ENCODE measurements around the gene DNAJB8. TPM values are rescaled to one million over a fixed set of nuclear protein-coding genes. Genes with fewer than 3 reads are reported as not detected.
A peak's percentile ranks its signal among the peaks of the same experiment; 100 is the strongest.

The DNAJB8 gene
- total RNA-seq, 2 experiments from 2014 or later = not detected

DNA sequence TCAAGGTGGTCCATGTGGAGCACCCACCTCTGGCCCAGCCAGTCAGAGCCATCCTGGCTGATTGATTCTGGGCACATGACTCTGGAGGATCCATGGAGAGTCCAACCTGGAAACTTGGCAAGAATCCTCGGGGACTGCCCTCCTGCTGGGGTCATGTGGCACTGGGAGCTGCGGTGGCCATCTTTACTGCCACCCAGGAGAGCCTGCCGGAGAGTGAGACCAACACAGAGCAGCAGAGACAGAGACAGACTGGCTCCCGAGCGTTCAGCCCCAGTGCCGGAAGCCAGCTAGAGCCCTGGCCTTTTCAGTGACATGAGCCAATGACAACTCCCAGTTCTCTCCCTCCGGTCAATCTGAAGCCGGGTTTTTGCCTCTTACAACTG lies 37.8 kb upstream of the DNAJB8 start:
- Histone ChIP-seq H3K9me3 (ENCODE audit: low read length) (no peaks in the 10 kb centered on the region), H3K4me3 (ENCODE audit: low read depth, low read length, poor library complexity, severe bottlenecking) (no peak overlapping the region), H3K27ac (ENCODE audit: low read depth, low read length, poor library complexity, severe bottlenecking) (no peak overlapping the region), H3K79me2 (ENCODE audit: insufficient read depth, low read depth, low read length) (no peaks in the 10 kb centered on the region), H2AFZ (ENCODE audit: low read length) (no peak overlapping the region), H3K4me2 (ENCODE audit: low read length) (no peak overlapping the region), H3K36me3 (ENCODE audit: insufficient read depth, low read length) (no peaks in the 10 kb centered on the region), H3K9me2 (ENCODE audit: insufficient read depth, low read length) (no peaks in the 10 kb centered on the region), H3K4me1 (ENCODE audit: insufficient read depth, low read length, poor library complexity, severe bottlenecking) (no peaks in the 10 kb centered on the region), H4K20me1 (ENCODE audit: insufficient read depth, low read length) (no peaks in the 10 kb centered on the region)
- CTCF ChIA-PET (ENCODE audit: unreplicated experiment) = no interaction called here
- POLR2A ChIA-PET = no interaction called here
- BruUV-seq (replicated peaks) = no TSS peak
- intact Hi-C loops (cut with micrococcal nuclease; ENCODE audit: unreplicated experiment) = no loop called here
- no peak for DNase-seq (ENCODE audit: low spot score)
- TF ChIP-seq, protein P1, sequence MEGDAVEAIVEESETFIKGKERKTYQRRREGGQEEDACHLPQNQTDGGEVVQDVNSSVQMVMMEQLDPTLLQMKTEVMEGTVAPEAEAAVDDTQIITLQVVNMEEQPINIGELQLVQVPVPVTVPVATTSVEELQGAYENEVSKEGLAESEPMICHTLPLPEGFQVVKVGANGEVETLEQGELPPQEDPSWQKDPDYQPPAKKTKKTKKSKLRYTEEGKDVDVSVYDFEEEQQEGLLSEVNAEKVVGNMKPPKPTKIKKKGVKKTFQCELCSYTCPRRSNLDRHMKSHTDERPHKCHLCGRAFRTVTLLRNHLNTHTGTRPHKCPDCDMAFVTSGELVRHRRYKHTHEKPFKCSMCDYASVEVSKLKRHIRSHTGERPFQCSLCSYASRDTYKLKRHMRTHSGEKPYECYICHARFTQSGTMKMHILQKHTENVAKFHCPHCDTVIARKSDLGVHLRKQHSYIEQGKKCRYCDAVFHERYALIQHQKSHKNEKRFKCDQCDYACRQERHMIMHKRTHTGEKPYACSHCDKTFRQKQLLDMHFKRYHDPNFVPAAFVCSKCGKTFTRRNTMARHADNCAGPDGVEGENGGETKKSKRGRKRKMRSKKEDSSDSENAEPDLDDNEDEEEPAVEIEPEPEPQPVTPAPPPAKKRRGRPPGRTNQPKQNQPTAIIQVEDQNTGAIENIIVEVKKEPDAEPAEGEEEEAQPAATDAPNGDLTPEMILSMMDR (conservative IDR thresholded peaks at IDR 0.05; ENCODE audit: low read length) = no peak

DNA sequence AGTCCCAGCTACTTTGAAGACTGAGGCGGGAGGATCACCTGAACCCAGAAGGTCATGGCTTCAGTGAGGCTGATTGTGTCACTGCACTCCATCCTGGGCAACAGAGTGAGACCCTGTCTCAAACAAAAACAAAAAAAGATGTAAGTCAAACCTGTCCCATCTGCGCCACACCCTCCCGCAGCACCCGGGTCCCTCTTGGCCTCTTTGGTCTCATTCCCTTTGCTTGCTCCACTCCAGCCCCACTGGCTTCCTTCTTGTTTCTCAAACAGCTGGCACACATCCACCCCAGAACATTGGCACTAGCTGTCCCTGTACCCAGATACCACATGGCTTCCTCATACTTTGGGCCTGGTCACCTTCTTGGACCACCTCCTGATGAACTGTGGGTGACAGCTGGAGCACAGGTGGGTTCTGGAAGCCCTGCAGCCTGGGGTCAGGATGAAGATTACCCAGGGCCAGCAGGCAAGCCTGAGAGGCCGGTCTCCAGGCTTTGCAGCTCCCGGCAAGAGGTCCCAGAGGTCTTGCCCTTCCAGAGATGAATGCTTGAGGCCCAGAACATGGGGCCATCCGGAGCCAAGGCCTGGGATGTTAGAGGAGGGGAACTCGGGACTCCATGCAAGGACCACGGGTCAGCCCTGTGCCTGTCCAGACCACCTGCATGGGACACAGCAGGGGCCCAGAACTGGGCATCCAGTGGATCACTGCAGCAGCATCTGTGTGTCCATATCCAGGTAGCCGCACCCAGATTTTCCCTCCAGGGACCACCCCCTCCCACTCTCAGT lies 37.3 kb upstream of the DNAJB8 start:
- no peaks in the 10 kb centered on the region for H3K9me3 ChIP-seq (ENCODE audit: low read length)
- H3K4me2 ChIP-seq (ENCODE audit: low read length) = no peak overlapping the region
- no peak for DNase-seq (ENCODE audit: low spot score)
- no peak overlapping the region for H3K4me3 ChIP-seq (ENCODE audit: low read depth, low read length, poor library complexity, severe bottlenecking)
- H3K27ac ChIP-seq (ENCODE audit: low read depth, low read length, poor library complexity, severe bottlenecking) = no peak overlapping the region
- H3K79me2 ChIP-seq (ENCODE audit: insufficient read depth, low read depth, low read length) = no peaks in the 10 kb centered on the region
- CTCF ChIA-PET (ENCODE audit: unreplicated experiment) = no interaction called here
- no TSS peak for BruUV-seq (replicated peaks)
- no peak overlapping the region for H2AFZ ChIP-seq (ENCODE audit: low read length)
- H4K20me1 ChIP-seq (ENCODE audit: insufficient read depth, low read length) = no peaks in the 10 kb centered on the region
- no peaks in the 10 kb centered on the region for H3K4me1 ChIP-seq (ENCODE audit: insufficient read depth, low read length, poor library complexity, severe bottlenecking)
- POLR2A ChIA-PET = no interaction called here
- intact Hi-C loops (cut with micrococcal nuclease; ENCODE audit: unreplicated experiment) = no loop called here
- H3K9me2 ChIP-seq (ENCODE audit: insufficient read depth, low read length) = no peaks in the 10 kb centered on the region
- H3K36me3 ChIP-seq (ENCODE audit: insufficient read depth, low read length) = no peaks in the 10 kb centered on the region
- no peak for TF ChIP-seq EZH2phosphoT487 (IDR thresholded peaks at IDR 0.05; ENCODE audit: borderline replicate concordance, low read depth, low read length)

DNA sequence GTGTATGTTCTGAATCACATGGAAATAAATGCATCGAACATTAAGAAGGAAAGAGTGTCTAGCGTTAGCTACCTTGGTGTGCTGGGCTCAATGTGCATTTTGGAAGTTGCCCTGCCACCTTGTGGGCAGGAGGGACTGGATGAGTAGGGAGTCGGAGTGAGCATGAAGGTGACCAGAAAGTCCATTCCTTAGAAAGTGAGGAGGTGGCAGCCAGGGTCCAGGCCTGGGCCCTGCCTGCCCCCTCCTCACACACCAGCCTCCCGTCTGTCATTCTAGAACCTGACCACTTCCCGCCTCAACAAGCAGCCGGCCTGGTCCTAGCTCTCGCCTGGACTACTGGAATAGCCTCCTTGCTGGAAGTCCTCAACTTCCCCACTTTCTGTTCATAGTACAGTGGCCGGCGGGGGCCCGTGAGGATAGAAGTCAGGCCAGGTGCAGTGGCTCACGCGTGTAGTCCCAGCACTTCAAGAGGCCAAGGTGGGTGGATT lies 36.5 kb upstream of the DNAJB8 start:
- BruUV-seq (replicated peaks) = no TSS peak
- H3K4me3 ChIP-seq (ENCODE audit: low read depth, low read length, poor library complexity, severe bottlenecking) = no peak overlapping the region
- no peaks in the 10 kb centered on the region for H3K4me1 ChIP-seq (ENCODE audit: insufficient read depth, low read length, poor library complexity, severe bottlenecking)
- H3K79me2 ChIP-seq (ENCODE audit: insufficient read depth, low read depth, low read length) = no peaks in the 10 kb centered on the region
- H4K20me1 ChIP-seq (ENCODE audit: insufficient read depth, low read length) = no peaks in the 10 kb centered on the region
- H3K27ac ChIP-seq (ENCODE audit: low read depth, low read length, poor library complexity, severe bottlenecking) = no peak overlapping the region
- intact Hi-C loops (cut with micrococcal nuclease; ENCODE audit: unreplicated experiment) = no loop called here
- no peaks in the 10 kb centered on the region for H3K9me2 ChIP-seq (ENCODE audit: insufficient read depth, low read length)
- CTCF ChIA-PET (ENCODE audit: unreplicated experiment) = no interaction called here
- TF ChIP-seq, protein P1 (conservative IDR thresholded peaks at IDR 0.05; ENCODE audit: low read length) = 0 out of 2 replicates have a peak, but pooled peaks have one; percentile 15
- no peak for TF ChIP-seq EZH2phosphoT487 (IDR thresholded peaks at IDR 0.05; ENCODE audit: borderline replicate concordance, low read depth, low read length)
- no peaks in the 10 kb centered on the region for H3K9me3 ChIP-seq (ENCODE audit: low read length)
- no peak overlapping the region for H3K4me2 ChIP-seq (ENCODE audit: low read length)
- no peak for DNase-seq (ENCODE audit: low spot score)
- POLR2A ChIA-PET = no interaction called here
- no peaks in the 10 kb centered on the region for H3K36me3 ChIP-seq (ENCODE audit: insufficient read depth, low read length)
- no peak overlapping the region for H2AFZ ChIP-seq (ENCODE audit: low read length)
